ENCODE results near the gene ZNF10.

- TF ChIP-seq, protein P1, sequence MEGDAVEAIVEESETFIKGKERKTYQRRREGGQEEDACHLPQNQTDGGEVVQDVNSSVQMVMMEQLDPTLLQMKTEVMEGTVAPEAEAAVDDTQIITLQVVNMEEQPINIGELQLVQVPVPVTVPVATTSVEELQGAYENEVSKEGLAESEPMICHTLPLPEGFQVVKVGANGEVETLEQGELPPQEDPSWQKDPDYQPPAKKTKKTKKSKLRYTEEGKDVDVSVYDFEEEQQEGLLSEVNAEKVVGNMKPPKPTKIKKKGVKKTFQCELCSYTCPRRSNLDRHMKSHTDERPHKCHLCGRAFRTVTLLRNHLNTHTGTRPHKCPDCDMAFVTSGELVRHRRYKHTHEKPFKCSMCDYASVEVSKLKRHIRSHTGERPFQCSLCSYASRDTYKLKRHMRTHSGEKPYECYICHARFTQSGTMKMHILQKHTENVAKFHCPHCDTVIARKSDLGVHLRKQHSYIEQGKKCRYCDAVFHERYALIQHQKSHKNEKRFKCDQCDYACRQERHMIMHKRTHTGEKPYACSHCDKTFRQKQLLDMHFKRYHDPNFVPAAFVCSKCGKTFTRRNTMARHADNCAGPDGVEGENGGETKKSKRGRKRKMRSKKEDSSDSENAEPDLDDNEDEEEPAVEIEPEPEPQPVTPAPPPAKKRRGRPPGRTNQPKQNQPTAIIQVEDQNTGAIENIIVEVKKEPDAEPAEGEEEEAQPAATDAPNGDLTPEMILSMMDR (IDR thresholded peaks at IDR 0.05): no peak
- TF ChIP-seq POLR2AphosphoS5 (IDR thresholded peaks at IDR 0.05; ENCODE audit: low read depth, low read length): no peak
- no peak for TF ChIP-seq TCF7L2 (IDR thresholded peaks at IDR 0.05; ENCODE audit: low read depth, low read length)
- TF ChIP-seq SIN3A (IDR thresholded peaks at IDR 0.05; ENCODE audit: borderline replicate concordance, insufficient read depth, low read depth, low read length): no peak
Measured at GRCh38 chr12:133124674-133125073, 5.8 kb upstream of the ZNF10 start.
